GM10847 (cell line): ENCODE measurements around the gene MRTFA.

Experiments
- POLR2A ChIP-seq: IDR thresholded peaks from 2 replicates; pipeline ENCODE4 v1.6.1; 2011; ENCODE audit not compliant: insufficient read length; ENCODE audit errors: extremely low read depth

Gene MRTFA

DNA sequence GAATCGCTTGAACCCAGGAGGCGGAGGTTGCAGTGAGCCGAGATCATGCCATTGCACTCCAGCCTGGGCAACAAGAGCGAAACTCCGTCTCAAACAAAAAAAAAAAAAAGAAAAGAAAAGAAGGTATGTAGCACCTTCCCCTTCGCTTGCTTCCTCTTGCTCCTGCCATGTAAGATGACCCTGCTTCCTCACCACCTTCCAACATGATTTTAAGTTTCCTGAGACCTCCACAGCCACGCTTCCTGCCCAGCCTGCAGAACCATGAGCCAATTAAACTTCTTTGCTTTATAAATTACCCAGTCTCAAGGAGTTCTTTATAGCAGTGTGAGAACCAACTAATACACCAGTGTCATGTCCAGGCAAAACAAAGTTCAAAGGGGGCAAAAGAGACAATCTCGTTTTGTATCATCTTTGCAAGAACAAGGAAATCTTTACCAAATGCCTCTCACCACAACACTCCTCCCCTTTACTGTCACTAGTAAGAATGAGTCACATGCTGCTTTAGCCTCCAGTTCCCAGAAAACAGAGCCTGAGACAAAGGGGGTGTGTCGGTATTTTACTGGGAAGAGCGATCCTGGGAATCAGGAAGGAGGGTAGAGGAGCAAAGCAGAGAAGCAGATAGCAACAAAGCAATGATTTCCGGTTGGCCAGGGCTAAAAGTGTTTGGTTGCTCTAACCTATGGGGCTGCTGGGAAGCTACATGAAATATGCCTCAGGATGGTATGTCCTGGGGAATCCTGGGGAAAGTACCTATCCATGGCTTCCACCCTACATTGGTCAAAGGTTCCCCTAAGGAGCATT lies 32.3 kb upstream of the MRTFA start:
- TF ChIP-seq POLR2A: no peak

DNA sequence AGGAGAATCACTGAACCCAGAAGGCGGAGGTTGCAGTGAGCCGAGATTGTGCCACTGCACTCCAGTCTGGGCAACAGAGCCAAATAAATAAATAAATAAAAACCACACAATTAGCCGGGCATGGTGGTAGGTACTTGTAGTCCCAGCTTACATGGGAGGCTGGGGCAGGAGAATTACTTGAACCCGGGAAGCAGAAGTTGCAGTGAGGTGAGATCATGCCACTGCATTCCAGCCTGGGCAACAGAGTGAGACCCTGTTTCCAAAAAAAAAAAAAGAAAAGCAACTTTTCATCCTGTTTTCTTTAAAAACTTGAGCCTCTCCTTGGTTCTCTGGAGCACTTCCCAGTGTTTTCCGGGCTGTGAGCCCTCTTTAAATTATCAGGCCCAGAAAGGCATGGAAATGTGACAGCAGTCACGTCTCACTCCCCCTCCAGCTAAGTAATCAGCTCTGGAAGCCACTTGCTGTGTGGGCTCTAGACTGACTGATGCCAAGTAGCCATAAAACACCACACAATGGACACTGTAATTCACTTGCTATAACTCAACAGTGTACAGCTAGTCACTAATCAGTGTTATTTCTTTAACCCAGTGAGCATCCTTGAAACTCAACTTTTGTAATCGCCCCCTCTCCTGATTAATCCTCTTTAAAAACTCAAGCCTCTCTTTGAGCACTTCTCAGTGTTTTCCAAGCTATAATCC lies 29.8 kb upstream of the MRTFA start:
- no peak for TF ChIP-seq POLR2A

DNA sequence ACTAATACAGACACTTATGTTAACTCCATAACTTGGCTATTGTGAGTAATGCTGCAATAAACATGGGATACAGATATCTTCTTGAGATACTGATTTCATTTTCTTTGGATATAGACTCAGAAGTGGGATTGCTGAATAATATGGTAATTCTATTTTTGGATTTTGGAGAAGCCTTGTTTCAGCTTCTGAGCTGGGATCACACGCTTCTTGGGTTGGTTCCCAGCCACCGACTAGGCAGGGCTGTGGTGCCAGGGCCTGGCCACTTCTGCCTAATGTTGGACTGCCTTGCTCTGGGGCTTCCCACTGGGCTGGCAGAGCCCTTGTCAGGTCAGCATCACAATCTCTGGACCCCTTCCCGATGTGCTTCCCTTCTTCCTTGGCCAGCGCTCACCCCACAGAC lies 28.8 kb upstream of the MRTFA start:
- TF ChIP-seq POLR2A: no peak

DNA sequence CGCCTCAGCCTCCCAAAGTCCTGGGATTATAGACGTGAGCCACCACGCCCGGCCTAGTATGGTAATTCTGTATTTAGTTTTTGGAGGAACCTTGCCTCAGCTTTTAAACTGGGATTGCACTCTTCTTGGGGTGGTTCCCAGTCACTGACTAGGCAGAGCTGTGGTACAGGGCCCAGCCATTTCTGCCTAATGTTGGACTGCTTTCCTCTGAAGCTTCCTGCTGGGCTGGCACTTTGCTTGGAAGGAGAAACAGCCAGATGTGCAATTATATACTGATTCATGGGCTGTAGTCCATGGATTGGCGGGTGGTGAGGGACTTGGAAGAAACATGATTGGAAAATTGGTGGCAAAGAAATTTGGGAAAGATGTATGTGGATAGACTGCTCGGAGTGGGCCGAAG lies 25.2 kb upstream of the MRTFA start:
- TF ChIP-seq POLR2A: no peak

DNA sequence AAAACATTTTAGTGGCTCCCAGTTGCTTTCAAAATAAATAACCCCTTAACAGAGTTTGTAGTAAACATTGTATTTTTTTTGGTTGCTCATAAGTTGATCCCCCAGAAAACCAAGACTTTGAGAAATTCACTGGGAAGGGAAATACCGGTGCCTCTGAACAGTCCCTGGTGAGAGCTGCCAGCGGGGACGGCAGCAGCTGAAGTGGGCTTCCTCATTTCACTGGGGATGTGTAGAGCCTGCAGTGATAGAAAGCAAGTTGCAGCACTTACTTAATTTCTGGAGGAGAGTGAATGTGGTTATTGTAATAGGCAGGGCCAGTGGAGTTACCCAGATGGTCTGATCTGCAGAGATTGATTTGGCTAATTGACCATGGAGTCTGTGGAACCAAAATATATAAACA lies 24.2 kb upstream of the MRTFA start:
- no peak for TF ChIP-seq POLR2A

DNA sequence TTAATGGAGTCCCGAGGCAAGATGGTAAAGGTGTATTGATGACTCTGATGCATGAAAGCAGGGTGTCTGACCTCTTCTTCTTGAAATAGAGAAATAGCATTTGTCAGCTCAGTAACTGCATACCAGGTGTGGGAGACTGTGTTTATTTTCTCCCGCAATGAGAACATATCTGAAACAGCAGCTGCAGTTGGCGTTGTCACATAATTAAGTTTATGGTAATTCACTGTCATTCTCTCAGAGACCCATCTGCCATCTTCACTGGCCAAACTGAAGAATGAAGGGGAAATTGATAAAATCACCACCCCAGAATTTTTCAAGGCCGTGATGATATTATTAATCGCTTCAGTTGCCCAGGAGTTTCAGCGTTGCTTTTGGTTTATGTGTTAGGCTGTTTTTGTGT lies 22.6 kb upstream of the MRTFA start:
- TF ChIP-seq POLR2A: no peak

DNA sequence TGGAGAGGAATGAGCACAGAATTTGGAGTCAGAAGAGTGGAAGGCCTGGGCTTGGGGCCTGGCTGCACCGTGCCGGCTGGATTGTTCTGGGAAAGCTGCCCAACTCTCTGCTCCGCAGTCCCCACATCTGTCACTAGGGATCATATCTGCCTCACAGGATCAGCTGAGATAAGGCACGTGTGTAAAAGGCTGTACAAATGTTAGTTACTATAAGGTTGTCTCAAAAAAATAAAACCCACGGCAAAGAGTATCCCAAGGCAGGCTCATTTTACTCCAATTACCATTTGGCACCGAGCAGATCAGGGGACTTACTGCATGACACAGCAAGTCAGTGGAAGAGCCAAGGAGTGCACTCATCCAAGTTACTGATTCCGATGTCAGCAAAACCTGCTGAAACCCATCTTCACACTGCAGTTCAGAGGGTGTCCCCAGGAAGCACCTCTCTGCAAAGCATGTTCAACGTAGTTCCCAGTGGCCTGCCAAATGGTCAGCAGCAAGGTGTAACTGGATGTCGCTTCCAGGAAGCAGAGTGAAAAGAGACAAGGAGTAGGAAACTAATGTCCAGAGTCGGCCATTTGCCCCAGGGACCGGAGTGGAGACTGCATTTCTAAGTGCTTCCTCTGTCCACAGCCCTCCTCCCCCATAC lies 18.1 kb upstream of the MRTFA start:
- no peak for TF ChIP-seq POLR2A

DNA sequence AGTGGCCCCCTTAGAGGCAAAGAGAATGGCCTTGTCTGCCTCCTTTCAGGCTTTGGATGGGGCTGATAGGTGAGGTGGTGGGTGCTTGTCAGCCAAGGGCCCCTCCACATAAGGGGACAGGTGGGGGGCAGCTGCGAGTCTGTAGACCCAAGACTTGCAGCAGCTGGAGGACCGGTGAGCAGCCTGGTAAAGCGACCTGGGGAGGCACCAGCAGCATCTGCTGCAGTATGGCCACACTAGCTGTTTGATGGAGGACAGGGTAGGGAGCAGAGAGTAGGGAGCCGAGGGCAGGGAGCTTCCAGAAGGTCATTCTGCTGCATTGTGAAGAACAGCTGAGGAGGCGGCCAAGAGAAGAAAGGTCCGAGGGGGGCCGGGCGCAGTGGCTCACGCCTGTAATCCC lies 16.8 kb upstream of the MRTFA start:
- no peak for TF ChIP-seq POLR2A

DNA sequence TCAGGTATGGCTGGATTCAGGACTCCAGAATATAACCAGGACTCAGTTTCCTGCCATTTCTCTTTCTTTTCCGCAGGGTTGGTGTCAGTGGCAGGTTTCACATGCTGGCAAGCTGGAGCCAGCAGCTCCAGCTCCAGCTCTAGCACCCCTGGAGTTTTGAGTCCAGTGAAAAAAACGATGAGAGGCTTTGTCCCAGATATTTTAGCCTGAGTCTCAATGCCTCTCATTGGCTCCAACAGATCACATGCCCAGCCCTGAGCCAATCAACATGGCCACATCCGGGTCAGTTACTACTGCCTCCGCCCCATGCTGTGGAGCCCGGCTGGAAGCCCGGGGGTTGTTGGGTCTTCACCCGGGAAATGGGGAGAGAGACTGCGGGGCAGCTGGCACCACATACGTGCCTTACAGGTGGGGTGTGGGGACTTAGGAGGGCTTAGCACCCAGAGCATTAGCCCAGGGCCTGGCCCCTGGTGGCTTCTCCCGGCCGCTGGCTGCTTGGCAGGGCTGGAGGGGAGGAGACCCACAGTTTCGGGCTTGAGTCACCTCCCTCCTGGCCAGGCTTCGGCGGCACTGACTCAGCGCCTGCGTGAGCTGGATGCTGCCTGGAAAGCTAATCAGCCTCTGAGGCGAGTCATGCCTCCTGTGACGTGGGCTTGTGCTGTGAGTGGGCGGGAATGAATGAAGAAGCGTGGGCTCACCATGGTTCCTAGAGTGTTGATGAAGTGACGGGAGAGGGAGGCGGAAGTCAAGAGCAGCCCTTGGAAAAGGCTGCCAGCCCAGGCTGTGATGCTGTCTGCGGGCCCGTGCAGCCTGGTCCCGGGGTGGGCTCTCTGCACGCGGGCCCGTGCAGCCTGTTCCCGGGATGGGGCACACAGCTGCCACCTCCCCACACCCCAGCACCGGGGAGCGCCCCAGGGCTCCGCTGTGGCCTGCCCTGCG lies 15.3 kb upstream of the MRTFA start:
- TF ChIP-seq POLR2A: no peak

DNA sequence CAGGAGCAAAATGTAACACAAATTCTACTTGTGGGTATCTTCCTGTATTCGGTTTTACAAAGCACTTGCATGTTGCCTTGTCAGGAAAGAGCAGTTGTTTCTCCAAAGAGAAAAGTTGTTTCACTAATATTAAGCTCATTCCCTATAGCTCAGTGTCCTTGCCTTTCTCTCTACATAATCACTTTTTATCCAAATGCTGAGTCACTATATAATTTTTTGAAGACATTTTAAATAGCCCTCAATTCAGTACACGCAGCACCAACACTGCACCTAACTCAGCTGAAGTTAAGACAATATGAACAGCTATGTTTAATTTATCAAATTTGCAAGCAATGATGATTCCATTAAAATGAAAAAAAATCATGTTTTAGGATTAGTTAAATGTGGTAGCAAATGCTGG lies 14.5 kb upstream of the MRTFA start:
- TF ChIP-seq POLR2A: no peak

DNA sequence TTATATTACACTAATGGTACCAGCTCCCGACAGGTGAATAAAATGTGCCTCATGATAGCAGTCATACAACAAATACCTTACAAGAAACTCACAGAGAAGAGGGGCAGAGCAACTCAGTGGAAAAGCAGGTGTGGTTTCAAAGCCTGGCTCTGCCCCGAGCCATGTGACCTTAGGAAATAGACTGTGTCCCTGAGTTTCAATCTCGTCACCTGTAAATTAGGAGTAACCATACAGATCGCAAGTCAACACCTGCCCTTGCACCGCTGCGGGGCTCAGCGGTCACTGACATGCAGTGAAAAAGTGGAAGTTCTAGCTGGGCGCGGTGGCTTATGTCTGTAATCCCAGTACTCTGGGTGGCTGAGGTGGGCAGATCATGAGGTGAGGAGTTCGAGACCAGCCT lies 11.9 kb upstream of the MRTFA start:
- no peak for TF ChIP-seq POLR2A

DNA sequence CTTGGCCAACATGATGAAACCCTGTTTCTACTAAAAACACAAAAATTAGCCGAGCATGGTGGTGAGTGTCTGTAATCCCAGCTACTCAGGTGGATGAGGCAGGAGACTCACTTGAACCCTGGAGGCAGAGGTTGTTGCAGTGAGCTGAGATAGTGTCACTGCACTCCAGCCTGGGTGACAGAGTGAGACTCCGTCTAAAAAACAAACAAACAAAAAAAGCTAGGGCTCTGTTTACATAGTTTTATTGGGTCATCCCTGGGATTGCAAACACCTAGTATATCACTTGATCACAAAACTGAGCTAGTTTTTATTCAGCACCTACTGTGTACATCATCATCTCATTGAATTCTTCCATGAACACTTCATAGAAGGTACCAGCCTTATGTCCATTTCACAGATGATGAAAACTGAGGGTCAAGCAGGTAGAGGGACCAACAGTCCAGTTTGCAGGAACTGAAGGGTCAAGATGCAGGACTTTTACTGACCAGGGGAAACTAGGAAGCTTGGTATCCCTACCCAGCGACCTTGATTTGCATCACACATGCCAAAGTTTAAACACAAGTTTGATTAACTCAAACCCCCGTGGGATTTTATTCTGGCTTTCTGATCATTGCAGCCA lies 9.2 kb upstream of the MRTFA start:
- TF ChIP-seq POLR2A: no peak

DNA sequence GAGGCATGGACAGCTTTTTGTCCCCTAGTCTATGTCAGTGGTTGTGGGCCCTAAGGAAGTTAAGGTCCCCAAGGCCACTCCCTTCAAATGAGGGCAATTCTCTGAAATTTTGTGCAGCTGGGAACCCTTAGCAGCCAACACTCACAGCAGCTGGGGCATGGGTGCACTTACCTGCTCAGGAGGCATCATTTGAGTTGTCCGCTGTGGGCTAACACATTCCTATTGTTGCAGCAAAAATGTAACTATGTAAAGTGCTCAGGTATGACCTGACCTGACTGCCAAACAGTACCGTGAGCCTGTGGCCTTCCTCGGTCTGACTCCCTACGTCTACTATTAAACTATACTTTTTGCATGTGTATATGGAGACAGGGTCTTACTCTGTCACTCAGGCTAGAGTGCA lies 5.8 kb upstream of the MRTFA start:
- no peak for TF ChIP-seq POLR2A

DNA sequence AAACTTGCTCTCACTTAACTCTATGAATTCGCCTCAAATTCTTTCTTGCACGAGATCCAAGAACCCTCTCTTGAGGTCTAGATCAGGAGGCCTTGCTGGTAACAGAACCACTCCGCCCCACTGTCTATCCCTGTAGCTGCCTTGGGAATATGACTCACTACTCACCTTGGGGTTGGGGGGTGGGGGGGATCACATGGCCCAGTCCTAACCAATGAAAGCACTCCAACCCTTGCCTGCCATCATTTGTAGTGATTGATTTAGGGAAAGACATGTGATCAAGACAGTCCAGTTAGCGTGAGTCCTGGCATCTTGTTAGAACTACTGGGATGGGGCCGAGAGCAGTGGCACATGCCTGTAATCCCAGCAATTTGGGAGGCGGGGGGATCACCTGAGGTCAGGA lies 4.8 kb upstream of the MRTFA start:
- no peak for TF ChIP-seq POLR2A

DNA sequence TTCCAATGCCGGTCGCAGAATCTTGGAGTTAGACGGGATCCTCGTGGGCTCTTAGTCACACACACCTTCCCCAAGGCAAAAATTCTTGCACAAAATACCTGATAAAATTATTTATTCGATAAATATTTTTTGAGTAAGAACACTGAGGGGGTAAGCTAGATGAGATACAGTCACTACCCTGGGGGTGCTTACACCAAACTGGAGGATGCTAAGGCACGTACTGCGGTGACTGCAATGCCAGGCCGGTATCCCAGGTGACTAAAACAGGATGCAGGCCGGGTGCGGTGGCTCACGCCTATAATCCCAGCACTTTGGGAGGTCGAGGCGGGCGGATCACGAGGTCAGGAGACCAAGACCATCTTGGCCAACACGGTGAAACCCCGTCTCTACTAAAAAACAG lies 1.7 kb upstream of the MRTFA start:
- no peak for TF ChIP-seq POLR2A
